ENCODE measurements around the gene SMURF2. TPM values are rescaled to one million over a fixed set of nuclear protein-coding genes. Genes with fewer than 3 reads are reported as not detected.
A peak's percentile ranks its signal among the peaks of the same experiment; 100 is the strongest.
"Not testable (repeated sequence)": the region's sequence is repeated elsewhere in the genome, so short reads cannot be mapped to it uniquely, and the experiment has no call there.

Gene SMURF2
- total RNA-seq, 1 donor from 2014 or later = 42.3 TPM

DNA sequence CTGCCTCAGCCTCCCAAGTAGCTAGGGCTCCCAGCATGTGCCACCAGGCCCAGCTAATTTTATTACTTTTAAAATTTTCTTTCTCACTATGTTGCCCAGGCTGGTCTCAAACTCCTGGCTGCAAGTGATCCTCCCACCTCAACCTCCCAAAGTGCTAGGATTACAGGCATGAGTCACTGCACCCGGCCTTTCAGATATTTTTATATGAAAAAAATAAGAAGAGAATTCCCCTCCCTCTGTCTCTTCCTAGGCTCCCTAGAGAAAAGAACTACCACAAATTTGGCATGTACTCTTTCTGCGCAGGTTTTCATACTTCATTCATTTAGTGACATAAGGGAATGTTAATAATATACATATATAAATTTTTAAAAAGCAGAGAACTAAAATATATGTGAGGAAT lies 21.7 kb upstream of the SMURF2 start:
- peaks cover 54% of the 10 kb centered on the region for H3K4me1 Mint-ChIP-seq (ENCODE audit: unreplicated experiment)
- no peak overlapping the region for H3K4me3 Mint-ChIP-seq (ENCODE audit: unreplicated experiment)
- H3K27me3 Mint-ChIP-seq (ENCODE audit: unreplicated experiment) = no peaks in the 10 kb centered on the region
- H3K27ac Mint-ChIP-seq (ENCODE audit: unreplicated experiment) = peak overlapping the region; percentile 84
- DNase-seq (ENCODE audit: extremely low spot score, unreplicated experiment) = no peak
- TF ChIP-seq, protein P1, sequence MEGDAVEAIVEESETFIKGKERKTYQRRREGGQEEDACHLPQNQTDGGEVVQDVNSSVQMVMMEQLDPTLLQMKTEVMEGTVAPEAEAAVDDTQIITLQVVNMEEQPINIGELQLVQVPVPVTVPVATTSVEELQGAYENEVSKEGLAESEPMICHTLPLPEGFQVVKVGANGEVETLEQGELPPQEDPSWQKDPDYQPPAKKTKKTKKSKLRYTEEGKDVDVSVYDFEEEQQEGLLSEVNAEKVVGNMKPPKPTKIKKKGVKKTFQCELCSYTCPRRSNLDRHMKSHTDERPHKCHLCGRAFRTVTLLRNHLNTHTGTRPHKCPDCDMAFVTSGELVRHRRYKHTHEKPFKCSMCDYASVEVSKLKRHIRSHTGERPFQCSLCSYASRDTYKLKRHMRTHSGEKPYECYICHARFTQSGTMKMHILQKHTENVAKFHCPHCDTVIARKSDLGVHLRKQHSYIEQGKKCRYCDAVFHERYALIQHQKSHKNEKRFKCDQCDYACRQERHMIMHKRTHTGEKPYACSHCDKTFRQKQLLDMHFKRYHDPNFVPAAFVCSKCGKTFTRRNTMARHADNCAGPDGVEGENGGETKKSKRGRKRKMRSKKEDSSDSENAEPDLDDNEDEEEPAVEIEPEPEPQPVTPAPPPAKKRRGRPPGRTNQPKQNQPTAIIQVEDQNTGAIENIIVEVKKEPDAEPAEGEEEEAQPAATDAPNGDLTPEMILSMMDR (IDR thresholded peaks at IDR 0.05) = no peak
- H3K9me3 Mint-ChIP-seq (ENCODE audit: unreplicated experiment) = no peaks in the 10 kb centered on the region
- H3K36me3 Mint-ChIP-seq (ENCODE audit: unreplicated experiment) = no peaks in the 10 kb centered on the region

DNA sequence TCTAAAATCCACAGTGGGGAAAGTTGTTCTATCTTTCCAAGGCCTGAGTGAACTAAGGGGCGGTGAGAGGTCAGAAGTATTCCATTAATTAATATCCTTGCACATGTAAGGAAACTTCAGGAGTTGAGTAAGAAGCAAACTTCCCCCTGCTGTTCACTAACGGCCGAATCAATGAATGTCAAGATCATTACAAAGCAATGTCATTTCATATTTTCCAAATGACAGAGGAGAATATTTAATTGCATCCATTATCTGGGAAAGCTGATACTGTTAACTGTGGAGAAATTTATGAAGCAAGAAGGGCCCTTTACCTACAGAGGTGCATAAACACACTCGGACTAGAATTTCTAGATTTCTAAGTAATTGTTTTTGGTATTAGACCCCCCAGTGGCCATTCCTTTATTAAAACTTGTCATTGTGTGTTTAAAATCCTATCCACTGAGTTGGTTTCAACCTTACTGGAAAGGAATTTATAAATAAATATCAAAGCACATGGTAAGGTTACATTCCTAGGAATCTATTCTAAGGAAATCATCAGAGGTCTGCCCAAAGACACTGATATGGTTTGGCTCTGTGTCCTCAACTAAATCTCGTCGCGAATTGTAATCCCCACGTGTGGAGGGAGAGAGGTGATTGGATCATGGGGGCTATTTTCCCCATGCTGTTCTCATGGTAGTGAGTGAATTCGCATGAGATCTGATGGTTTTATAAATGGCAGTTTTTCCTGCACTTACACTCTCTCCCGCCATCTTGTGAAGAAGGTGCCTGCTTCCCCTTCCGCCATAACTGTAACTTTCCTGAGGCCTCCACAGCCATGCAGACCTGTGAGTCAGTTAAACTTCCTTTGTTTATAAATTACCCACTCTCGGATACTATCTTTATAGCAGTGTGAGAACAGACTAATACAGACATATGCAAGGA lies 20.4 kb upstream of the SMURF2 start:
- DNase-seq (ENCODE audit: extremely low spot score, unreplicated experiment) = no peak
- H3K4me3 Mint-ChIP-seq (ENCODE audit: unreplicated experiment) = no peak overlapping the region
- peaks cover 57% of the 10 kb centered on the region for H3K4me1 Mint-ChIP-seq (ENCODE audit: unreplicated experiment)
- H3K9me3 Mint-ChIP-seq (ENCODE audit: unreplicated experiment) = no peaks in the 10 kb centered on the region
- H3K36me3 Mint-ChIP-seq (ENCODE audit: unreplicated experiment) = no peaks in the 10 kb centered on the region
- no peaks in the 10 kb centered on the region for H3K27me3 Mint-ChIP-seq (ENCODE audit: unreplicated experiment)
- H3K27ac Mint-ChIP-seq (ENCODE audit: unreplicated experiment) = peak overlapping the region; percentile 80
- TF ChIP-seq, protein P1 (IDR thresholded peaks at IDR 0.05) = no peak

DNA sequence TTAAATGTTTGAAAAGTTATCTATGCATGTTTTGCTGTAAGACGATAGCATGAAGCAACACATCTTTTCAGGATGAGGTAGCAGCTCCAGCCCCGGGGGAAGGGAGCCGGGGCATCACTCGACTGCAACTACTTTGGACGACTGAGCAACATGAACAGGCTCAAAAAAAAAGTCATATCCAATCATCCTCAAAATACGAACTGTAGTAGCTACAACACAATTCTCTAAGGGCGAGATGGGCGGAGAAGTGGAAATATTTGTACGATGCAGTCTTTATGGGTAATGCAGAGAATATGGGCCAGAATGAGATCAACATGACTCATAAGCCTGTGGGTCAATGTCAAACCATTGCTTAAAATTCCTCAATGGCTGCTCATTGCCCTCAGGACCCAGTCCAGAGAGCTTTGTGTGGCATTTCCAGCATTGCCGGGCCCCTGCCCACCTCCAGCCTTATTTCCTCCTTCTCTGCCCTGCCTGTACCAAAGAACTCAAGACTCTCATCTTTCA lies 17.7 kb upstream of the SMURF2 start:
- peak; percentile 89 for DNase-seq (ENCODE audit: extremely low spot score, unreplicated experiment)
- Mint-ChIP-seq H3K4me3 (ENCODE audit: unreplicated experiment) (peak overlapping the region; percentile 20), H3K27ac (ENCODE audit: unreplicated experiment) (peak overlapping the region; percentile 96)

DNA sequence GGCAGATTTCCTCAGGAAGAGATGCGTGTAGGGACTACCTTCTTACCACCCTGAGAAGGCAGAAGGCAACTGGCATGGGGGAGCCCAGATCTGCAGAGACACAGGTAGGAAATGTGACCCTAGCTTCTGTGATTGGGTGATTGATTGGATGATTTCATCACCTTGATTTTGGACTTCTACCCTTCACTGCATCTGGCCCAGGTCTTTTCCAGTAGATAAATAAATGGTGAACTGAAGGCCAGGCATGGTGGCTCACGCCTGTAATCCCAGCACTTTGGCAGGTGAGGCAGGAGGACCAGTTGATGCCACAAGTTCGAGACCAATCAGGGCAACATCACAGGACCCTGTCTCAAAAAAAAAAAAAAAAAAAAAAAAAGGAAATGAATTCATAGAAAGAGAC lies 14.7 kb upstream of the SMURF2 start:
- DNase-seq (ENCODE audit: extremely low spot score, unreplicated experiment) = no peak
- TF ChIP-seq, protein P1 (IDR thresholded peaks at IDR 0.05) = no peak

More for the DNA sequence above, 17.7 kb upstream of the SMURF2 start:
- no peaks in the 10 kb centered on the region for H3K36me3 Mint-ChIP-seq (ENCODE audit: unreplicated experiment)
- no peaks in the 10 kb centered on the region for H3K27me3 Mint-ChIP-seq (ENCODE audit: unreplicated experiment)
- TF ChIP-seq, protein P1 (IDR thresholded peaks at IDR 0.05) = no peak
- H3K4me1 Mint-ChIP-seq (ENCODE audit: unreplicated experiment) = peaks cover 46% of the 10 kb centered on the region
- no peaks in the 10 kb centered on the region for H3K9me3 Mint-ChIP-seq (ENCODE audit: unreplicated experiment)

DNA sequence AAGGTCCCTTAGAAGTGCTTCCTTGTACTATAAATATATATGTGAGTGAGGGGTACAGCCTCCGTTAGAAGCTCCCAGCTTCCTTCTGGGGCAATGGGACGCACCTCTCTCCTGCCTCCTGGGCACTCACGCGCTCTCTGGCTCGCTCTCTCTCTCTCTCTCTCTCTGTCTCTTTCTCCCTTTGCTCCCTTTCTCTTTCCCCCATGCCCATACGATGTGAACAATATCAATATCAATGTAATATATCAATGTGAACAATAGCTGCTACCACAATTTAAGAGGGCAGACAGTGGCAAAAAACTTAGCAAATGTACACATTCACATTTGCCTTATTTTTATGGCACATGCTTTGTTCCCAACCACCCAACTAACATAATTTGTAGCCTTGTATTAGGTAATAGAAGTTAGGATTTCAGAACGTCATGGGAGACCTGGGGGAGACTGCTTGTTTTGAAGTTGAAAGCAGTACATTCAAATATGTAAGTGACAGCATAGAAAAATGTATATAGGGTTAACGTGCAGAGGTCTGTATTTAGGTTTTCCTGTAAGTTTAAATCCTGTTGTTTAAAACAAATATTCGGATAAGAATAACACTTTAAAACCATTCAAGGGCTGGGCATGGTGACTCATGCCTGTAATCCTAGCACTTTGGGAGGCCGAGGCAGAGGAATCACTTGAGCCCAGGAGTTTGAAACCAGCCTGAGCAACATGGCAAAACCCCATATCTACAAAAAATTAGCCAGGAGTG lies 8.9 kb upstream of the SMURF2 start:
- not testable (repeated sequence) for H3K27me3 Mint-ChIP-seq (ENCODE audit: unreplicated experiment); H3K36me3 Mint-ChIP-seq (ENCODE audit: unreplicated experiment); H3K9me3 Mint-ChIP-seq (ENCODE audit: unreplicated experiment); H3K4me3 Mint-ChIP-seq (ENCODE audit: unreplicated experiment)
- peak; percentile 13 for DNase-seq (ENCODE audit: extremely low spot score, unreplicated experiment)
- Mint-ChIP-seq H3K4me1 (ENCODE audit: unreplicated experiment) (peaks cover 25% of the 10 kb centered on the region), H3K27ac (ENCODE audit: unreplicated experiment) (peak overlapping the region; percentile 60)

More for the DNA sequence above, 14.7 kb upstream of the SMURF2 start:
- no peaks in the 10 kb centered on the region for H3K36me3 Mint-ChIP-seq (ENCODE audit: unreplicated experiment)
- H3K9me3 Mint-ChIP-seq (ENCODE audit: unreplicated experiment) = no peaks in the 10 kb centered on the region
- H3K27me3 Mint-ChIP-seq (ENCODE audit: unreplicated experiment) = no peaks in the 10 kb centered on the region
- H3K4me1 Mint-ChIP-seq (ENCODE audit: unreplicated experiment) = peaks cover 28% of the 10 kb centered on the region
- H3K4me3 Mint-ChIP-seq (ENCODE audit: unreplicated experiment) = no peak overlapping the region
- no peak overlapping the region for H3K27ac Mint-ChIP-seq (ENCODE audit: unreplicated experiment)

DNA sequence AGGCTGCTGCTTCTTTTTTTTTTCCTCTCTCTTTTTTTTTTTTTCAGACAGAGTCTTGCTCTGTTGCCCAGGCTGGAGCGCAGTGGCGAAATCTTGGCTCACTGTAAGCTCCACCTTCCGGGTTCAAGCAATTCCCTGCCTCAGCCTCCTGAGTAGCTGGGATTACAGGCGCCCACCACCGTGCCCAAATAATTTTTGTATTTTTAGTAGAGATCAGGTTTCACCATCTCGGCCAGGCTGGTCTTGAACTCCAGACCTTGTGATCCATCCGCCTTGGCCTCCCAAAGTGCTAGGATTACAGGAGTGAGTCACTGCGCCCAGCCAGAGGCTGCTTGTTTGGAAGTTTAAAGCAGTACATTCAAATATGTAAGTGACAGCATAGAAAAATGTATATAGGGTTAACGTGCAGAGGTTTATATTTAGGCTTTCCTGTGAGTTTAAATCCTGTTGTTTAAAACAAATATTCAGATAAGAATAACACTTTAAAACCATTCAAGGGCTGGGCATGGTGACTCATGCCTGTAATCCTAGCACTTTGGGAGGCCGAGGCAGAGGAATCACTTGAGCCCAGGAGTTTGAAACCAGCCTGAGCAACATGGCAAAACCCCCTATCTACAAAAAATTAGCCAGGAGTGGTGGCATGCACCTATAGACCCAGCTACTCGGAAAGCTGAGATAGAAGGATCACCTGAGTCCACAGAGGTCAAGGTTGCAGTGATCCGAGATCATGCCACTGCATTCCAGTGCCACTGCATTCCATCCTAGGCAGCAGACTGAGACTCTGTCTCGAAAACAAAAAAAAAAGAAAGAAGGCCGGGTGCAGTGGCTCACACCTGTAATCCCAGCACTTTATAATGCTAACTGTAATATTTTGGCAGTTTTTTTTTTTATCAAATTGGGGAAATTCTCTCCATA lies 6.0 kb upstream of the SMURF2 start:
- peak; percentile 66 for DNase-seq (ENCODE audit: extremely low spot score, unreplicated experiment)
- peaks cover 47% of the 10 kb centered on the region for H3K4me1 Mint-ChIP-seq (ENCODE audit: unreplicated experiment)
- peak overlapping the region; percentile 83 for H3K27ac Mint-ChIP-seq (ENCODE audit: unreplicated experiment)

DNA sequence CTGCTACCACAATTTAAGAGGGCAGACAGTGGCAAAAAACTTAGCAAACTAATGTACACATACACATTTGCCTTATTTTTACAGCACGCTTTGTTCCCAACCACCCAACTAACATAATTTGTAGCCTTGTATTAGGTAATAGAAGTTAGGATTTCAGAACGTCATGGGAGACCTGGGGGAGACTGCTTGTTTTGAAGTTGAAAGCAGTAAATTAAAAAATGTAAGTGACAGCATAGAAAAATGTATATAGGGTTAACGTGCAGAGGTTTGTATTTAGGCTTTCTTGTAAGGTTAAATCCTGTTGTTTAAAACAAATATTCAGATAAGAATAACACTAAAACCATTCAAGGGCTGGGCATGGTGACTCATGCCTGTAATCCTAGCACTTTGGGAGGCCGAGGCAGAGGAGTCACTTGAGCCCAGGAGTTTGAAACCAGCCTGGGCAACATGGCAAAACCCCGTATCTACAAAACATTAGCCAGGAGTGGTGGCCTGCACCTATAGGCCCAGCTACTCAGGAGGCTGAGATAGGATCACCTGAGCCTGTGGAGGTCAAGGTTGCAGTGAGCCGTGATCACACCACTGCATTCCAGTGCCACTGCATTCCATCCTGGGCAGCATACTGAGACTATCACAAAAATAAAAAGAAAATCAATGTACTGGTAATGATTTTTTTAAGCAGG lies 2.3 kb upstream of the SMURF2 start:
- H3K4me1 Mint-ChIP-seq (ENCODE audit: unreplicated experiment) = peaks cover 50% of the 10 kb centered on the region
- peak; percentile 46 for DNase-seq (ENCODE audit: extremely low spot score, unreplicated experiment)
- H3K27ac Mint-ChIP-seq (ENCODE audit: unreplicated experiment) = peak overlapping the region; percentile 75
- H3K9me3 Mint-ChIP-seq (ENCODE audit: unreplicated experiment); H3K27me3 Mint-ChIP-seq (ENCODE audit: unreplicated experiment); H3K4me3 Mint-ChIP-seq (ENCODE audit: unreplicated experiment); H3K36me3 Mint-ChIP-seq (ENCODE audit: unreplicated experiment): not testable (repeated sequence)

More for the DNA sequence above, 6.0 kb upstream of the SMURF2 start:
- not testable (repeated sequence) for H3K9me3 Mint-ChIP-seq (ENCODE audit: unreplicated experiment); H3K36me3 Mint-ChIP-seq (ENCODE audit: unreplicated experiment); H3K27me3 Mint-ChIP-seq (ENCODE audit: unreplicated experiment); H3K4me3 Mint-ChIP-seq (ENCODE audit: unreplicated experiment)

Measured in osteocyte (in vitro differentiated cells).